NCI-H460 (cell line): Measurements from ENCODE around the gene AWAT1. TPM values are rescaled to one million over a fixed set of nuclear protein-coding genes. Genes with fewer than 3 reads are reported as not detected.
A peak's percentile ranks its signal among the peaks of the same experiment; 100 is the strongest.
"Not testable (repeated sequence)": the region's sequence is repeated elsewhere in the genome, so short reads cannot be mapped to it uniquely, and the experiment has no call there.

Source experiments
- DNase-seq: peaks from one replicate; pipeline ENCODE4 v3.0.0-alpha.2; 2016; ENCODE audit warnings: low read depth; ENCODE audit errors: extremely low read depth
- polyA plus RNA-seq: library from polyadenylated mRNA; depleted of rRNA; stranded (reverse); fragments of >200 nt; gene quantifications from 2 replicates; pipeline ENCODE4 v1.2.3, GENCODE V29; 2014; cell fraction: nucleus; rRNA removed
- total RNA-seq: library from RNA; depleted of rRNA; stranded (reverse); fragments of >200 nt; shearing (Covaris generic); gene quantifications from 2 replicates; pipeline ENCODE4 v1.2.3, GENCODE V29; 2014; rRNA removed

Gene AWAT1
- not detected in 2 replicates for total RNA-seq
- polyA plus RNA-seq = not detected in 2 replicates

- no peak for DNase-seq
Observed at GRCh38 chrX:70234355-70234754, at the start of gene AWAT1. TSS of gene AWAT1 (plus strand) at chrX:70234655. CDS start at chrX:70234696, 41 bp downstream.

GRCh38 chrX:70190225-70190624 lies 44.2 kb upstream of the AWAT1 start:
- DNase-seq = no peak

- peak; percentile 62 for DNase-seq
Observed at GRCh38 chrX:70196961-70197720, 37.3 kb upstream of the AWAT1 start.

DNA sequence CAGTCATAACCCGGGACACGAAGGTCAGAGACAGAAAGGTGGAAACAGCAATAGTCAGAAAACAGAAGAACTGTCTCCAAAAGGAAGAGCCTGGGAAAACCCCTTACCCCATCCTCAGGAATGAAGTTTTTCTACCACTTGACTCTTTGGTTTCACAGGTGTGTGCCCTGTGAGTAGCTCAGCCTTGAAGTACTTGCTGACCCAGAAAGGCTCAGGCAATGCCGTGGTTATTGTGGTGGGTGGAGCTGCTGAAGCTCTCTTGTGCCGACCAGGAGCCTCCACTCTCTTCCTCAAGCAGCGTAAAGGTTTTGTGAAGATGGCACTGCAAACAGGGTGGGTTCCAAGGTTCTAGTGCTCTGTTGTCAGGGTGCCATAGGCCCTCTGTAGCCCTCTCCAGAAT lies 32.7 kb upstream of the AWAT1 start:
- DNase-seq = no peak

GRCh38 chrX:70208479-70208878 lies 26.0 kb upstream of the AWAT1 start:
- no peak for DNase-seq

- DNase-seq = not testable (repeated sequence)
Observed at GRCh38 chrX:70209570-70209969, 24.9 kb upstream of the AWAT1 start.

- DNase-seq = peak; percentile 60
Observed at GRCh38 chrX:70219938-70220764, 14.3 kb upstream of the AWAT1 start.

- DNase-seq = no peak
Observed at GRCh38 chrX:70226048-70226447, 8.4 kb upstream of the AWAT1 start.

GRCh38 chrX:70226687-70227086 lies 7.8 kb upstream of the AWAT1 start:
- DNase-seq = no peak

DNA sequence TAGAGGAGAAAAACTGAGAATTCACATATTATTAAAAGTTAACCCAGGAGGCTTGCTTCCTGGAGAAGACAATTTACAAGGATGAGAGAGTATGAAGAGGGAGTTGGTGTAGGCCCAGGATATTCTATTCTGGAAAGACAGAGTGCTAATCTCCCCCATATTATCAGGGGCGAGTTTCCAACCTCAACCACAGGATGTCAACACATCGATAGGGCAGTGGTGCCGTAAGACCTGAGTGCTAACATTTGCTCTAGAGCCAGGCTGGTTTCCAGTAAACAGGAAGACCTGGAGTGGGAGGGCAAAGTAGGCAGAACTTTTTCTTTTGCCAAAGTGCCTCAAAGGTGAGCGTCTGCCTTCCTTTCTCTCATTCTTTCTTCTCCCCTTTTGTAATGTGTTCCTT lies 2.8 kb upstream of the AWAT1 start:
- no peak for DNase-seq

GRCh38 chrX:70240751-70241150 lies 6.3 kb downstream of the AWAT1 start:
- DNase-seq = no peak

GRCh38 chrX:70241501-70241900 lies 7.0 kb downstream of the AWAT1 start:
- DNase-seq = no peak

DNA sequence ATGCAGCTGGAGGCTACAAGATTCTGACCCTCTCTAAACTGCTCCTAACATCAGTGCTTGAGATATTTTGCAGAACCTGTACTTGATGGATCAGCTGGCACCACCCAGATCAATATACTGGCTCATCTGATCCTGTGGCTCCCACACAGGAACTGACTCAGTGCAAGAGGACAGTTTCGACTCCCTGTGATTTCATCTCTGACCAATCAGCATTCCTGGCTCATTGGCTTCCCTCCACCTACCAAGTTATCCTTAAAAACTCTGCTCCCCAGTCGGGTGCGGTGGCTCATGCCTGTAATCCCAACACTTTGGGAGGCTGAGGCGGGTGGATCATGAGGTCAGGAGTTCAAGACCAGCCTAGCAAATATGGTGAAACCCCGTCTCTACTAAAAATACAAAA lies 9.1 kb downstream of the AWAT1 start:
- not testable (repeated sequence) for DNase-seq

DNA sequence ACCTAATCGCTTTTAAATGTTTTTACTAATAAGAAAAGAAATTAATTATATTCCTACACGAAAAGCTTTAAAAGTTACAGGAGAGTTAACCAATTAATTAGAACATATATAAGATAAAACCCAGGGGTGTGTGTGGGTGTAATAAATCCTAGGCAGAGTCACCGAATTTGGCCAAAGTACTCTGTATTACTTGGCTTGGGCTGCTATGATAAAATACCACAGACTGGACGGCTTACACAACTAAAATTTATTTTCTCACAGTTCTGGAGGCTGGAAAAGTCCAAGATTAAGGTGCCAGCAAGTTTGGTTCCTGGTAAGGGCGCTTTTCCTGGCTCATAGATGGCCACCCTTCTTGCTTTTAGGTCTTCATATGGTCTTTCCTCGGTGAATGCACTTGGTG lies 10.4 kb downstream of the AWAT1 start:
- no peak for DNase-seq

DNA sequence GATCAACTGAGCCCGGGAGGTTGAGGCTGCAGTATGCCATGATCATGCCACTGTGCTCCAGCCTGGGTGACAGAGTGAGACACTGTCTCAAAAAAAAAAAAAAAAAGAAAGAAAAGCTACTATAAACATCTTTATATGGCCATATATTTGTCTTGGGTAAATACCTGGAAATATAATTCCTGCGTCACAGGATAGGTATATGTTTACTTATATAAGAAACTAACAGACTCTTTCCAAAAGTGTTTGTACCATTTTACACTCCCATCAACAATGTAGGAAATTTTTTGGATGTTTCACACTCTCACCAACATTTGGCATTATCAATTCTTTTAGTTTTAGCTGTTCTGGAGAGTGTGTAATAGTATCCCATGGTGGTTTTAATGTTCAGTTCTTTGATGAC lies 12.8 kb downstream of the AWAT1 start:
- DNase-seq = no peak

DNA sequence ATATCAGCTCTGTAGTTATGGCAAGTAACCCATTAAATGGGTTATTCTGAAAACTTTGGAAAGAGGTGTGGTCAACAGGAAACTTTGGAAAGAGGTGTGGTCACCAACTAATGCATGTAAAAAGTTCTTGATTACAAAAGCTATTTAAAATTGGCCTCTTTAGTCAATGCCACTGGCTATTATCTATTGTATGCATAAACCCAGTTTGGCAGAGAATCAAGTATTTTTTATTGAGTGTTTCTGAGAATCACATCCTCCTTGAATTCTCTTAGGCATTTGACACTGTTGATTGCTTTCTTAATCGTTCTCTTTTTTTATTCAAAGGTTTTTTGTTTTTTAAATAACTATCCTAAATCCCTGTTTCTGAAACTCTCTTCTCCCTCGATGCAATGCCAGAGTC lies 18.0 kb downstream of the AWAT1 start:
- DNase-seq = no peak

DNA sequence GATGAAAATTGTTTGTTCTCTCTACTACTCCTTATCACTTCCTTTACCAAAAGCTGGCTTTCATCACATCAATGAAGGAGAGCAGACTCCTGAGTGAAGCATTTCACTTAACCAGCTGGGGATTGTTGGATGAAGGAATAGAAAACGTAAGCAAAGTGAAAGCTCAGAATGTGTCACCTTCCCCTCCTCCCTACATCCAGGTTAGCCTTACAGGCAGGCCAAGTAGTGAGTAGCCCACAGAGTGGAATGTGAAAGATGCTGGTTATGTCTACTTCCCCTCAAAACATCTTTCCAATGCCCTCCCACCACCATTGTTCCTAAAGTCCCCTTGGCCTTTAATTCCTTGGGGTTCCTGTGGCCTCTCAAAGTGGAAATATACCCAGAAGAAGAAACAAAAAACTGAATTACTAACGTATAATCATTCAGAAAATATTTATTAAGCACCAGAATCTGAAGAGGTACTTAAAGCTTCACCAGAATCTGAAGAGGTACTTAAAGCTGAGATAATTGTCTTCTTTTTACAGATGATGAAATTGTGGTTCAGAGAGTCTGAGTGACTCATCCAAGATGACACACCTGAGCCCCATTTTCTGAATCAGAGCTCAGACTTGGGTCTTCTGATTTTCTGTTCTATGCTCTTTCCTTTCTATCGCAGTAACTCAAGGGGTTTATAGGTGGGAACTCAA lies 19.1 kb downstream of the AWAT1 start:
- no peak for DNase-seq

DNA sequence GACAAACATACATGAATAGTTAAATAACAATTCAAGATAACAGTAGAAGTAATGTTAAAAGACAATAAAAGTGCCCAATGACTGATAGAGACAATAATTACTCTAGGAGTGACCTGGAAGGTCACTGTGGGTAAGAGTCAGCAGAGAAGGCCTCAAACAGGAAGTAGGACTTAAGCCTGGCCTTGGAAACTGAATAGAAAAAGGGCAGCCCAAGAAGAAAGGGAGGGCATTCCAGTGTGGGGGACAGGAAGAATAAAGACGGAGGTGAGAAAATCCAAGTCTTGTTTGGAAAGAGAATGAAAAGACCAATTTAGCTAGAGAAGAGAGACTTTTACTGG lies 19.6 kb downstream of the AWAT1 start:
- DNase-seq = no peak

DNA sequence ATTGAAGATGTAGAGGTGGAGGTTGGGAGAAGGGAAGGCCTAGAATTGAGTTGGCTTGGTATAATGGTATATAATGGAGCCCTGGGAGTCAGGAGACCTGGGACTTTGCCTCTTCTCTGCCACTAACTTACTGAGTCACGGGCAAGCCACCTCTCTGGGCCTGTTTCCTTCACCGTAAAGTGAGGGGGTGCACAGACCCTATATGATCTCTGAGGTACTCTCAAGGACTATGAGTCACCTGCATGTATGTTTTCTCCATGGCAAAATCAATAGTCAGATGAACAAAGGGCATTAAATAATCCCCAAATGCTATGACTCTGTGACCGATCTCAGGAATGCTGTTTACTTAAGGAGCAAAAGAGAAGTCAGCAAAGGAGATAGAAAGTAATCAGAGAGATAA lies 20.5 kb downstream of the AWAT1 start:
- DNase-seq = no peak

- no peak for DNase-seq
Observed at GRCh38 chrX:70255452-70255851, 21.0 kb downstream of the AWAT1 start.
